ENCODE measurements around the gene AK2. TPM values are rescaled to one million over a fixed set of nuclear protein-coding genes. Genes with fewer than 3 reads are reported as not detected.

AK2 gene
- total RNA-seq, 1 donor from 2014 or later = 121 TPM

DNA sequence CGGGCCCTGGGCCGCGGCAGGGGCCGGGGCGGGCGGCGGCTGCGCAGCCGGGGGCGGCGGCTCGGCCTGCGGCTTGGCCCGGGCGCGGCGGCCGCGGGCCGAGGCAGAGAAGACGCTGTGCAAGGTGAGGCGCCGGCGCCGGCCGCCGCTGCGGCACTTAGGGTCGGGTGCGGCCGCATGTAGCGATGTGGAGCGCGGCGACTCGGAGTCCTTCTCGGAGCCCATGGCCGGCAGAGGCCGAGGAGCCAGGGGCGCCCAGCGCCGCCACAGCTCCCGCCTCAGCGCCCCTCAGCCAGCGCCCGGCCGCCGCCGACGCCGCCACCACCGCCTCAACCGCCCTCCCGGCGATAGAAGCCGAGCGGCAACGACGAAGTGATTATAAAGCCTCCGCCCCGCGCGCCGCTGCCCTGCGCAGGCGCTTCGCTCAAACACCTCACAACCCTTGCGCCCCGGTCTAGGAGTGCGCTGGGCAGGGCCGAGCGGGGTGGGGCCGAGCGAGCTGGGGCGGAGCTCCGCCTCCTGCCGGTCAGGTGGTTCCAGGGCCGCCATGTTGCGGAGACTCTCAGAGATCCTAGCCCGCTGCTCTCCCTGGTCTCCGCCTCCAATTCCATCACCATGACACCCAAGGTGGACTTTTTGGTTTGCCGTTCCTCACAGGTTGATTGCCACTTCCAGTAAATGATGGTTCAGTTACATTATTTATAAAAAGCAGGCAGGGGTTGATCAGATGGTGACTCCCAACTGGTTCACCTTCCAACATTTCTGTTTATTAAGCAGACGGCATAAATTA is 72.0 kb downstream of the AK2 start, which contains the start of gene RNF19B:
Gene RNF19B (minus strand): TSS at position 349 of the 790 bp plus-strand sequence. CDS start 124 bp downstream, at position 225.
- DNase-seq (peak; percentile 97), ATAC-seq (peak; percentile 97)
- intact Hi-C loops (cut with micrococcal nuclease) = no loop called here

DNA sequence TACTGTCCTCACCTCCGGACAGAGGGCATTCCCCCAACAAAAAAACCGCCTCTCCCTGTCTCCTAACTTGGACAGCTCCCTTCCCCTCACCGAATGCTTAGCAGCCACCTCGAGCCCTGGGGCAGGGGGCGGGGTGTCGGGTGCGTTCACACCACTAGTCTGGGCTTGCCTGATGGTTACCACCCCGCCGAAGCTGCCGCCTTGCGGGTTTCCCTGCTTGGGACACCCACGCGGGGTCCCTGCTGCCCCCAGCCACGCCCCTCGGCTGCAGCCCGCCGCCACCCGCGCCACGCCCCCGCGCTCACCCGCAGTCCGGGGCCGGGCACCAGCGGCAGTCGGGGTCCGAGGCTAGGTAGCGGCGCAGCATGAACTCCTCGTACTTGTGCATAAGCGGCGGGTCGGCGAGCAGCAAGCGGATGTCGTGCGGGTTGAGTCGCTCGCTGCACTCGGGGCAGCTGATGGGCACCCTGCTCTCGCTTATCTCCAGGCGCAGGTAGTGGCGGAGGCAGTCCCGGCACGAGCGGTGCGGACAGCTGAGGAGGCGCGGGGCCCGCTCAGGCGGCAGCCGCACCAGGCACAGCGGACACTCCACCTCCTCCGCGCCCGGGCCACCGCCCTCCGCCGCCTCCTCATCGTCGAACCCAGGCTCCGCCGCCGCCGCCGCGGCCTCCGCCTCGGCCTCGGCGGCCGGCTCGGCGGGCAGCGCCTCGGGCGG is 72.8 kb downstream of the AK2 start:
- DNase-seq (peak; percentile 69), ATAC-seq (peak; percentile 52)
- intact Hi-C loops (cut with micrococcal nuclease) = no loop called here

DNA sequence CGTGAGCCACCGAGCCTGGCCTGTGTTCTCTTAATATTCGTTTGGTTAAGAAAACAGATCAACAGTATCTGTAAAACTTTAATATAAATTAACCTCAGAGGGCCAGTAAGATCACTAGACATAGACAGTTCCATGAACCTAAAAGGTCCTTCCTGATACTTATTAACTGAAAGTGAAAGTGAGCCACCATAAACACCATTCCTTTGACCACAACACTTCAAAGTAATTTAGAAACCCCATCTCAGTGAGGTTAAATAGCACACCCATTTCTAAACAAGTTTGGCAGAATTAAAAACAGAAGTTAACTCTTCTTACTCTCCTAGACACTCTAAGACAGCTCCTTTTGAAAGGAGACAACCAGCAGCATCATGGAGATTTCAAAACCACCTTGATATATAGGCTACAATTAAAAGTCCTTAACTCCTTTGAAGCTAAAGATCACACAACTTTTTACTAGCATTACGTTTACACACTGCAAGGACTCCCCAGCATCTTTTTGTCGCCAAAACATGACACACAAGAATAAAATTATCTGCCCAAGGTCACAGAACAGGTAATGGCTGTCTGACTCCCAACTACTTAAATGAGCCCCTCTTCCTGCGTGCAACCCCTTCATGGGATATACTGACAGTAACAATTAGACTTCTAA is 74.3 kb downstream of the AK2 start:
- ATAC-seq = no peak
- no peak for DNase-seq
- intact Hi-C loops (cut with micrococcal nuclease) = no loop called here

GRCh38 chr1:32960819-32961355 is 75.8 kb downstream of the AK2 start:
- no peak for ATAC-seq
- no peak for DNase-seq
- intact Hi-C loops (cut with micrococcal nuclease) = no loop called here

DNA sequence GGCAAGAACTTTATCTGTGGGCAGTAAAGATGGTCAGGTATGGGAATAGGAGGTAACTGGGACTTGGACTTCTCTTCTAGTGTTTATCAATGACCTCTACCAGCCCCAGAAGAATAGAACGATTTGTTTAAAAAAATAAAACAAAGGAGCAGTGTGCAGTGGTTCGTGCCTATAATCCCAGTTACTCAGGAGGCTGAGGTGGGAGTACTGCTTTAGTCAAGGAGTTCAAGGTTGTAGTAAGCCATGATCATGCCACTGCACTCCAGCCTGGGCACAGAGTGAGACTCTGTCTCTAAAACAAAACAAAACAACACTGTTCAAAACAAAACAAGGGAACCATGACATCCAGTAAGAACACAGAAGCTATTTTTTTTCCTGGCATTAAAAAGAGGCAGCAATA is 76.3 kb downstream of the AK2 start:
- DNase-seq = no peak
- intact Hi-C loops (cut with micrococcal nuclease) = no loop called here
- ATAC-seq = no peak

- intact Hi-C loops (cut with micrococcal nuclease) = no loop called here
- ATAC-seq = no peak
- DNase-seq = no peak
These were observed 77.9 kb downstream of the AK2 start for GRCh38 chr1:32958827-32959226.

Other genes with a start within 250 kb of the AK2 start
- 32.3 TPM for gene YARS1, start 219.5 kb downstream of the AK2 start, total RNA-seq
- gene S100PBP, start 219.2 kb downstream of the AK2 start, total RNA-seq = 15.7 TPM
- 156 TPM for gene FNDC5, start 166.0 kb downstream of the AK2 start, total RNA-seq
- not detected for gene HPCA, start 150.4 kb downstream of the AK2 start, total RNA-seq
- gene TMEM54, start 135.5 kb downstream of the AK2 start, total RNA-seq = 6.7 TPM
- gene RNF19B, start 72.1 kb downstream of the AK2 start, total RNA-seq = 13.3 TPM
- 3.3 TPM for gene AZIN2, start 44.3 kb upstream of the AK2 start, total RNA-seq
- gene TRIM62, start 145.2 kb upstream of the AK2 start, total RNA-seq = 2.0 TPM
- 37.8 TPM for gene ZNF362, start 219.6 kb upstream of the AK2 start, total RNA-seq

Data from left ventricle myocardium superior (tissue), 1 donor.